Effector memory CD8-positive, alpha-beta T cell (primary cell): ENCODE data around the gene YWHAQ.

ENCODE experiments used
- ATAC-seq: fragments of 150-1000 bp; cut with Tn5 transposase; replicated peaks from 2 replicates; pipeline ENCODE4 v1.10.0; 2021; ENCODE audit warnings: mild to moderate bottlenecking, moderate library complexity
- DNase-seq, 3 experiments: peaks; one replicate each; pipeline ENCODE4 v3.0.0; 2021
- H3K27ac Mint-ChIP-seq, 2 donors: one replicate each; pipeline ENCODE4 v1.8.0; 2022; ENCODE audit warnings: mild to moderate bottlenecking in 2 of 2, mixed read lengths in 2 of 2, moderate library complexity in 2 of 2
- H3K27me3 Mint-ChIP-seq, 2 donors: one replicate each; pipeline ENCODE4 v1.8.0; 2022; ENCODE audit warnings: mixed read lengths in 2 of 2
- H3K36me3 Mint-ChIP-seq: one replicate; pipeline ENCODE4 v1.8.0; 2022; ENCODE audit warnings: mild to moderate bottlenecking, moderate library complexity, mixed read lengths; ENCODE audit not compliant: insufficient read depth
- H3K4me1 Mint-ChIP-seq, 2 donors: one replicate each; pipeline ENCODE4 v1.8.0; 2022; ENCODE audit warnings: low read depth in 2 of 2, mixed read lengths in 2 of 2
- H3K4me3 Mint-ChIP-seq, 2 donors: one replicate each; pipeline ENCODE4 v1.8.0; 2022; ENCODE audit warnings: mild to moderate bottlenecking in 2 of 2, mixed read lengths in 2 of 2, moderate library complexity in 2 of 2
- H3K9me3 Mint-ChIP-seq, 2 donors: one replicate each; pipeline ENCODE4 v1.8.0; 2022; ENCODE audit warnings: mixed read lengths in 2 of 2

The YWHAQ gene

GRCh38 chr2:9652267-9652666 is 21.5 kb upstream of the YWHAQ start:
- no peaks in the 10 kb centered on the region for H3K9me3 Mint-ChIP-seq
- no peak overlapping the region for H3K4me3 Mint-ChIP-seq
- ATAC-seq (no peak), DNase-seq (no peak)
- peak overlapping the region in 1 of 2 donors; percentile 56 for H3K27ac Mint-ChIP-seq
- H3K36me3 Mint-ChIP-seq = peaks cover 12% of the 10 kb centered on the region
- H3K27me3 Mint-ChIP-seq = no peaks in the 10 kb centered on the region
- H3K4me1 Mint-ChIP-seq = peaks cover 37 to 46% of the 10 kb centered on the region in 2 donors

- DNase-seq = no peak
- H3K9me3 Mint-ChIP-seq = no peaks in the 10 kb centered on the region
- peak overlapping the region in 1 of 2 donors; percentile 70 for H3K4me3 Mint-ChIP-seq
- H3K27ac Mint-ChIP-seq = peak overlapping the region; percentile 56 to 85
- no peaks in the 10 kb centered on the region for H3K27me3 Mint-ChIP-seq
- ATAC-seq = peak; percentile 76
- no peaks in the 10 kb centered on the region for H3K36me3 Mint-ChIP-seq
- peaks cover 26 to 38% of the 10 kb centered on the region in 2 donors for H3K4me1 Mint-ChIP-seq
These were observed 19.5 kb upstream of the YWHAQ start for GRCh38 chr2:9650119-9650821.

- peaks cover 20 to 32% of the 10 kb centered on the region in 2 donors for H3K4me1 Mint-ChIP-seq
- peak; percentile 61 for ATAC-seq
These were observed 18.5 kb upstream of the YWHAQ start for GRCh38 chr2:9649261-9649660.

GRCh38 chr2:9648821-9649220 is 18.0 kb upstream of the YWHAQ start:
- no peaks in the 10 kb centered on the region for H3K36me3 Mint-ChIP-seq
- H3K27ac Mint-ChIP-seq = peak overlapping the region; percentile 56 to 85
- DNase-seq (no peak), ATAC-seq (no peak)
- peak overlapping the region in 1 of 2 donors; percentile 70 for H3K4me3 Mint-ChIP-seq
- H3K4me1 Mint-ChIP-seq = peaks cover 20 to 30% of the 10 kb centered on the region in 2 donors
- H3K27me3 Mint-ChIP-seq = no peaks in the 10 kb centered on the region
- no peaks in the 10 kb centered on the region for H3K9me3 Mint-ChIP-seq

More at GRCh38 chr2:9649261-9649660, 18.5 kb upstream of the YWHAQ start:
- no peaks in the 10 kb centered on the region for H3K9me3 Mint-ChIP-seq
- peak overlapping the region; percentile 31 to 70 for H3K4me3 Mint-ChIP-seq
- no peak for DNase-seq
- no peaks in the 10 kb centered on the region for H3K36me3 Mint-ChIP-seq
- H3K27me3 Mint-ChIP-seq = no peaks in the 10 kb centered on the region
- peak overlapping the region; percentile 56 to 85 for H3K27ac Mint-ChIP-seq

- no peaks in the 10 kb centered on the region for H3K27me3 Mint-ChIP-seq
These were observed 17.1 kb upstream of the YWHAQ start for GRCh38 chr2:9647884-9648283.

GRCh38 chr2:9646196-9647030 is 15.6 kb upstream of the YWHAQ start:
- no peak for ATAC-seq

More at GRCh38 chr2:9647884-9648283, 17.1 kb upstream of the YWHAQ start:
- H3K36me3 Mint-ChIP-seq = no peaks in the 10 kb centered on the region
- peaks cover 20 to 32% of the 10 kb centered on the region in 2 donors for H3K4me1 Mint-ChIP-seq
- DNase-seq (no peak), ATAC-seq (peak; percentile 21)
- no peak overlapping the region for H3K4me3 Mint-ChIP-seq
- peak overlapping the region in 1 of 2 donors; percentile 62 for H3K27ac Mint-ChIP-seq
- H3K9me3 Mint-ChIP-seq = no peaks in the 10 kb centered on the region

GRCh38 chr2:9644603-9645002 is 13.8 kb upstream of the YWHAQ start:
- no peak for ATAC-seq
- H3K4me1 Mint-ChIP-seq = peaks cover 24 to 38% of the 10 kb centered on the region in 2 donors

More at GRCh38 chr2:9646196-9647030, 15.6 kb upstream of the YWHAQ start:
- Mint-ChIP-seq H3K9me3 (no peaks in the 10 kb centered on the region), H3K4me3 (no peak overlapping the region), H3K36me3 (no peaks in the 10 kb centered on the region), H3K4me1 (peaks cover 29 to 40% of the 10 kb centered on the region in 2 donors), H3K27me3 (no peaks in the 10 kb centered on the region), H3K27ac (peak overlapping the region in 1 of 2 donors; percentile 24)
- DNase-seq = no peak

GRCh38 chr2:9644021-9644420 is 13.2 kb upstream of the YWHAQ start:
- Mint-ChIP-seq H3K4me1 (peaks cover 24 to 32% of the 10 kb centered on the region in 2 donors), H3K4me3 (no peak overlapping the region), H3K27ac (peak overlapping the region in 1 of 2 donors; percentile 79), H3K9me3 (no peaks in the 10 kb centered on the region), H3K27me3 (no peaks in the 10 kb centered on the region), H3K36me3 (no peaks in the 10 kb centered on the region)
- no peak for DNase-seq
- no peak for ATAC-seq

More at GRCh38 chr2:9644603-9645002, 13.8 kb upstream of the YWHAQ start:
- Mint-ChIP-seq H3K27me3 (no peaks in the 10 kb centered on the region), H3K9me3 (no peaks in the 10 kb centered on the region), H3K27ac (no peak overlapping the region), H3K36me3 (no peaks in the 10 kb centered on the region), H3K4me3 (no peak overlapping the region)
- DNase-seq = no peak

GRCh38 chr2:9641641-9642040 is 10.8 kb upstream of the YWHAQ start:
- H3K9me3 Mint-ChIP-seq = no peaks in the 10 kb centered on the region
- H3K4me1 Mint-ChIP-seq = peaks cover 21 to 25% of the 10 kb centered on the region in 2 donors
- peak overlapping the region; percentile 72 to 74 for H3K4me3 Mint-ChIP-seq
- DNase-seq = no peak
- no peaks in the 10 kb centered on the region for H3K36me3 Mint-ChIP-seq
- peak overlapping the region; percentile 44 to 84 for H3K27ac Mint-ChIP-seq
- ATAC-seq = peak; percentile 80
- H3K27me3 Mint-ChIP-seq = no peaks in the 10 kb centered on the region

- peak overlapping the region; percentile 21 to 47 for H3K4me3 Mint-ChIP-seq
- H3K27me3 Mint-ChIP-seq = no peaks in the 10 kb centered on the region
- DNase-seq (no peak), ATAC-seq (no peak)
- H3K36me3 Mint-ChIP-seq = no peaks in the 10 kb centered on the region
- H3K4me1 Mint-ChIP-seq = peaks cover 16 to 19% of the 10 kb centered on the region in 2 donors
- peak overlapping the region in 1 of 2 donors; percentile 5 for H3K27ac Mint-ChIP-seq
- H3K9me3 Mint-ChIP-seq = no peaks in the 10 kb centered on the region
These were observed 9.8 kb upstream of the YWHAQ start for GRCh38 chr2:9640403-9641104.

- H3K36me3 Mint-ChIP-seq = peaks cover 3% of the 10 kb centered on the region
- H3K4me1 Mint-ChIP-seq = peaks cover 16 to 19% of the 10 kb centered on the region in 2 donors
These were observed 9.0 kb upstream of the YWHAQ start for GRCh38 chr2:9639740-9640343.

GRCh38 chr2:9639000-9639602 is 8.3 kb upstream of the YWHAQ start:
- Mint-ChIP-seq H3K4me3 (no peak overlapping the region), H3K27ac (no peak overlapping the region), H3K36me3 (peaks cover 3% of the 10 kb centered on the region), H3K4me1 (peaks cover 16 to 19% of the 10 kb centered on the region in 2 donors), H3K9me3 (no peaks in the 10 kb centered on the region), H3K27me3 (no peaks in the 10 kb centered on the region)
- ATAC-seq (no peak), DNase-seq (no peak)

More at GRCh38 chr2:9639740-9640343, 9.0 kb upstream of the YWHAQ start:
- Mint-ChIP-seq H3K9me3 (no peaks in the 10 kb centered on the region), H3K27me3 (no peaks in the 10 kb centered on the region), H3K27ac (no peak overlapping the region), H3K4me3 (no peak overlapping the region)
- no peak for DNase-seq
- ATAC-seq = no peak
